GM21576 (cell line): Measurements from ENCODE around the gene NPAS3.

Source experiments
- ATAC-seq: cut with Tn5 transposase; IDR thresholded peaks from one replicate; pipeline ENCODE4 v1.9.1; 2021; ENCODE audit warnings: mild to moderate bottlenecking, moderate library complexity; ENCODE audit not compliant: unreplicated experiment

Gene NPAS3

GRCh38 chr14:33364466-33364865 lies 425.8 kb downstream of the NPAS3 start:
- ATAC-seq = no peak

GRCh38 chr14:33369041-33369440 lies 430.4 kb downstream of the NPAS3 start:
- ATAC-seq = no peak

- peak; percentile 87 for ATAC-seq
These were observed 431.3 kb downstream of the NPAS3 start for GRCh38 chr14:33369972-33370371.

- ATAC-seq = no peak
These were observed 431.7 kb downstream of the NPAS3 start for GRCh38 chr14:33370426-33370825.

- ATAC-seq = no peak
These were observed 436.5 kb downstream of the NPAS3 start for GRCh38 chr14:33375196-33375595.

- ATAC-seq = no peak
These were observed 437.1 kb downstream of the NPAS3 start for GRCh38 chr14:33375786-33376185.

- no peak for ATAC-seq
These were observed 437.8 kb downstream of the NPAS3 start for GRCh38 chr14:33376510-33376909.

GRCh38 chr14:33377596-33378390 lies 439.1 kb downstream of the NPAS3 start:
- peak; percentile 59 for ATAC-seq

GRCh38 chr14:33381717-33382116 lies 443.0 kb downstream of the NPAS3 start:
- no peak for ATAC-seq

- no peak for ATAC-seq
These were observed 447.5 kb downstream of the NPAS3 start for GRCh38 chr14:33386140-33386539.

- ATAC-seq = no peak
These were observed 448.1 kb downstream of the NPAS3 start for GRCh38 chr14:33386781-33387180.

GRCh38 chr14:33390335-33390734 lies 451.7 kb downstream of the NPAS3 start:
- ATAC-seq = no peak

- ATAC-seq = no peak
These were observed 454.7 kb downstream of the NPAS3 start for GRCh38 chr14:33393231-33393894.

- ATAC-seq = no peak
These were observed 455.3 kb downstream of the NPAS3 start for GRCh38 chr14:33393895-33394368.

- ATAC-seq = no peak
These were observed 462.6 kb downstream of the NPAS3 start for GRCh38 chr14:33401311-33401710.

GRCh38 chr14:33402604-33403003 lies 463.9 kb downstream of the NPAS3 start:
- ATAC-seq = no peak

- ATAC-seq = no peak
These were observed 465.4 kb downstream of the NPAS3 start for GRCh38 chr14:33404054-33404453.

- no peak for ATAC-seq
These were observed 466.4 kb downstream of the NPAS3 start for GRCh38 chr14:33404964-33405574.

- ATAC-seq = no peak
These were observed 468.1 kb downstream of the NPAS3 start for GRCh38 chr14:33406766-33407165.

GRCh38 chr14:33408291-33408690 lies 469.6 kb downstream of the NPAS3 start:
- no peak for ATAC-seq

- no peak for ATAC-seq
These were observed 473.8 kb downstream of the NPAS3 start for GRCh38 chr14:33412450-33412849.

GRCh38 chr14:33413381-33413780 lies 474.7 kb downstream of the NPAS3 start:
- no peak for ATAC-seq
